Measurements from ENCODE around the gene OTOP3.

- TF ChIP-seq CTCF (conservative IDR thresholded peaks at IDR 0.05; ENCODE audit: low read depth in 2 of 2), result no peak
- TF ChIP-seq POLR2AphosphoS5 (IDR thresholded peaks at IDR 0.05; ENCODE audit: low read depth), result no peak
- no peak for TF ChIP-seq EZH2phosphoT487 (IDR thresholded peaks at IDR 0.05; ENCODE audit: unreplicated experiment)
- TF ChIP-seq REST (IDR thresholded peaks at IDR 0.05; ENCODE audit: unreplicated experiment), result no peak
- no peak for TF ChIP-seq EZH2 (IDR thresholded peaks at IDR 0.05; ENCODE audit: low read depth, unreplicated experiment)
- no peak for TF ChIP-seq CREB1 (CRISPR knock-in tag; IDR thresholded peaks at IDR 0.05; ENCODE audit: low read depth)
Observed at GRCh38 chr17:74956093-74956492, 20.4 kb downstream of the OTOP3 start.

Data from GM23338 (cell line).